GM21528 (cell line): ENCODE measurements around the gene TGM2.

Experiments used
- ATAC-seq: cut with Tn5 transposase; IDR thresholded peaks from one replicate; pipeline ENCODE4 v1.9.1; 2021; ENCODE audit warnings: mild to moderate bottlenecking, moderate library complexity; ENCODE audit not compliant: unreplicated experiment, low FRiP score

The TGM2 gene

GRCh38 chr20:38147163-38147562 lies 17.9 kb downstream of the TGM2 start:
- ATAC-seq, result no peak

GRCh38 chr20:38146628-38147027 lies 18.4 kb downstream of the TGM2 start:
- ATAC-seq, result no peak

- no peak for ATAC-seq
Observed at GRCh38 chr20:38146156-38146555, 18.9 kb downstream of the TGM2 start.

GRCh38 chr20:38145729-38146075 lies 19.4 kb downstream of the TGM2 start:
- ATAC-seq, result no peak

GRCh38 chr20:38144974-38145728 lies 19.9 kb downstream of the TGM2 start:
- ATAC-seq, result no peak

GRCh38 chr20:38144598-38144973 lies 20.5 kb downstream of the TGM2 start:
- ATAC-seq, result no peak

GRCh38 chr20:38143646-38144554 lies 21.2 kb downstream of the TGM2 start:
- no peak for ATAC-seq

- no peak for ATAC-seq
Observed at GRCh38 chr20:38143238-38143645, 21.8 kb downstream of the TGM2 start.

GRCh38 chr20:38141889-38142494 lies 23.1 kb downstream of the TGM2 start:
- ATAC-seq, result no peak

- ATAC-seq, result no peak
Observed at GRCh38 chr20:38141204-38141888, 23.7 kb downstream of the TGM2 start.

- no peak for ATAC-seq
Observed at GRCh38 chr20:38139977-38140753, 24.9 kb downstream of the TGM2 start.

- no peak for ATAC-seq
Observed at GRCh38 chr20:38139156-38139912, 25.7 kb downstream of the TGM2 start.

- ATAC-seq, result no peak
Observed at GRCh38 chr20:38138086-38138778, 26.8 kb downstream of the TGM2 start.

GRCh38 chr20:38137441-38138037 lies 27.5 kb downstream of the TGM2 start:
- no peak for ATAC-seq

- no peak for ATAC-seq
Observed at GRCh38 chr20:38136421-38137245, 28.4 kb downstream of the TGM2 start.

- no peak for ATAC-seq
Observed at GRCh38 chr20:38135651-38136420, 29.2 kb downstream of the TGM2 start.

GRCh38 chr20:38135271-38135650 lies 29.8 kb downstream of the TGM2 start:
- no peak for ATAC-seq
